Heart left ventricle (tissue), 16 donors: Measurements from ENCODE around the gene CD96. TPM values are rescaled to one million over a fixed set of nuclear protein-coding genes. Genes with fewer than 3 reads are reported as not detected.

Source experiments
- ATAC-seq, 4 donors: fragments of 200-7000 bp; cut with Tn5 transposase; one replicate each; pipeline ENCODE4 v1.9.1; 2020 to 2022; ENCODE audit warnings: moderate library complexity in 4 of 4, mild to moderate bottlenecking in 3 of 4, moderate number of reproducible peaks in 1 of 4
- DNase-seq, 5 donors: peaks; one replicate each; pipeline ENCODE4 v3.0.0-alpha.2; 2020
- H3K27ac ChIP-seq, 12 donors: fragments of 200-600 bp; sonication (generic) in 4 of 12; one replicate each; pipeline versions ENCODE4 v1.5.0 to v1.8.0; 2016 to 2022; ENCODE audit warnings: mild to moderate bottlenecking in 2 of 12
- H3K27me3 ChIP-seq, 9 donors: fragments of 200-600 bp; sonication (generic) in 2 of 9; one replicate each; pipeline versions ENCODE4 v1.5.1 to v1.8.0; 2016 to 2022; ENCODE audit warnings: mild to moderate bottlenecking in 3 of 9
- H3K36me3 ChIP-seq, 9 donors: fragments of 200-600 bp; sonication (generic) in 2 of 9; one replicate each; pipeline versions ENCODE4 v1.5.0 to v1.8.0; 2018 to 2022; ENCODE audit warnings: mild to moderate bottlenecking in 2 of 9
- H3K4me1 ChIP-seq, 12 donors: fragments of 200-600 bp; sonication (generic) in 4 of 12; one replicate each; pipeline versions ENCODE4 v1.5.0 to v1.8.0; 2016 to 2022; ENCODE audit warnings: mild to moderate bottlenecking in 3 of 12
- H3K4me3 ChIP-seq, 12 donors: fragments of 200-600 bp; sonication (generic) in 4 of 12; one replicate each; pipeline versions ENCODE4 v1.5.0 to v1.8.0; 2017 to 2022; ENCODE audit warnings: mild to moderate bottlenecking in 9 of 12, moderate library complexity in 4 of 12
- H3K9me3 ChIP-seq, 12 donors: fragments of 200-600 bp; sonication (generic) in 4 of 12; one replicate each; pipeline versions ENCODE4 v1.5.0 to v1.8.0; 2016 to 2022; ENCODE audit warnings: mild to moderate bottlenecking in 1 of 12
- CTCF ChIP-seq, 12 donors: fragments of 200-600 bp; sonication (generic) in 4 of 12; IDR thresholded peaks; one replicate each; pipeline versions ENCODE4 v1.5.0 to v1.8.0; 2018 to 2022; ENCODE audit warnings: antibody characterized with exemption in 12 of 12, mild to moderate bottlenecking in 5 of 12
- POLR2A ChIP-seq, 2 donors: fragments of 450-650 bp; IDR thresholded peaks; one replicate each; pipeline ENCODE4 v1.6.1; 2017; ENCODE audit warnings: antibody characterized with exemption in 2 of 2, mild to moderate bottlenecking in 2 of 2, moderate library complexity in 2 of 2
- WGBS, 4 donors: extraction: QIAGEN DNeasy Blood & Tissue Kit in 2 of 4; methylation state at CpG; one replicate each; pipeline versions ENCODE4 v1.1.5 to v1.1.7; 2013 to 2018; 5-methylcytosine and 5-hydroxymethylcytosine counted together
- intact Hi-C, 10 donors: fragments of 100-400 bp; cut with DNase I; formaldehyde crosslinking; loops; one replicate each; pipeline versions ENCODE4 v1.11.1 to v1.14.2; 2022
- polyA plus RNA-seq, 2 donors: library from polyadenylated mRNA; stranded (reverse); fragments of 200-250 nt; gene quantifications; one replicate each; pipeline ENCODE4 v1.2.3, GENCODE V29; 2013
- total RNA-seq, 9 donors: library from RNA; depleted of rRNA in 2 of 9; stranded (reverse); fragments of >200 nt in 2 of 9; fragmentation: NEBNext Ultra II Directional in 3 of 9; extraction: Animal tissue kit (Norgen Biotek cat#: 25700) in 3 of 9; gene quantifications; one replicate each; pipeline versions ENCODE4 v1.1.0 to v1.2.4, GENCODE V29; 2016 to 2023
- donor health status: ischemic (EF 13 %, LVEDD 7.1; RV severe dilation, severe dysfunction).
- donor health status: healthy with polysubstance abuse.
- donor health status: DM: no; HTN: yes; CAD: no.
- donor health status: DM: no; HTN: no; CAD: no.
- donor health status: ischemic (EF 25% LVEDD 6.9; RV normal size, moderate dysfunction).
- donor health status: ischemic (EF 25% LVEDD 5.7; RV mildly dilated, moderate dysfunction).
- donor health status: healthy.
- donor health status: DM: yes; HTN: yes; CAD: no.
- donor health status: ischemic (EF 35%, LVEDD 5.7; RV mildly dilated, moderate dysfunction).
- donor health status: nonischemic (EF 11% LVEDD 7.7; RV severe dilation, severe dysfunction).
- donor health status: DM: yes; HTN: yes; CAD: no.
- donor health status: PGD.
- donor health status: ischemic (EF 29% LVEDD 5.4; RV normal size, mild dysfunction).
- donor health status: nonischemic (EF 23%, LVEDD 6.1; RV moderate dilation, normal function).

CD96 gene
- total and polyA plus RNA-seq, 11 donors = 0.08 to 4.4 (median 0.28) TPM; not detected in 4

- Histone ChIP-seq H3K4me1 (peaks cover 0 to 6% (median 0%) of the 10 kb centered on the region in 12 donors), H3K27ac (no peak overlapping the region), H3K27me3 (peaks cover 0 to 4% (median 0%) of the 10 kb centered on the region in 9 donors), H3K9me3 (no peaks in the 10 kb centered on the region), H3K36me3 (no peaks in the 10 kb centered on the region), H3K4me3 (no peak overlapping the region)
- no peak for DNase-seq
- TF ChIP-seq CTCF (IDR thresholded peaks at IDR 0.05) (no peak), POLR2A (IDR thresholded peaks at IDR 0.05) (no peak)
- WGBS, 4 donors = 82 to 84% (median 83%) methylated on average over 3 of the region's 3 CpGs
- intact Hi-C loops = no loop called here
- no peak for ATAC-seq
Observed at GRCh38 chr3:111607240-111607920, 65.4 kb downstream of the CD96 start.

- DNase-seq = no peak
- Histone ChIP-seq H3K4me3 (no peak overlapping the region), H3K27me3 (no peaks in the 10 kb centered on the region), H3K36me3 (no peaks in the 10 kb centered on the region), H3K9me3 (no peaks in the 10 kb centered on the region), H3K27ac (no peak overlapping the region), H3K4me1 (peaks cover 0 to 6% (median 0%) of the 10 kb centered on the region in 12 donors)
- intact Hi-C loops = no loop called here
- 84 to 94% (median 87%) methylated on average over 2 of the region's 2 CpGs for WGBS, 4 donors
- ATAC-seq = no peak
- TF ChIP-seq CTCF (IDR thresholded peaks at IDR 0.05) = no peak
- no peak for TF ChIP-seq POLR2A (IDR thresholded peaks at IDR 0.05)
Observed at GRCh38 chr3:111608383-111608782, 66.4 kb downstream of the CD96 start.

GRCh38 chr3:111609700-111610099 is 67.7 kb downstream of the CD96 start:
- Histone ChIP-seq H3K27me3 (no peaks in the 10 kb centered on the region), H3K36me3 (no peaks in the 10 kb centered on the region), H3K4me3 (no peak overlapping the region), H3K4me1 (peaks cover 0 to 6% (median 0%) of the 10 kb centered on the region in 12 donors), H3K27ac (peak overlapping the region in 1 of 12 donors; percentile 16), H3K9me3 (no peaks in the 10 kb centered on the region)
- intact Hi-C loops = no loop called here
- no peak for DNase-seq
- ATAC-seq = no peak
- TF ChIP-seq CTCF (IDR thresholded peaks at IDR 0.05) (no peak), POLR2A (IDR thresholded peaks at IDR 0.05) (no peak)
- 76 to 86% (median 83%) methylated on average over 2 of the region's 2 CpGs for WGBS, 4 donors

GRCh38 chr3:111610189-111610588 is 68.2 kb downstream of the CD96 start:
- 64 to 82% (median 76%) methylated on average over 5 of the region's 5 CpGs for WGBS, 4 donors
- Histone ChIP-seq H3K4me3 (no peak overlapping the region), H3K9me3 (no peaks in the 10 kb centered on the region), H3K36me3 (no peaks in the 10 kb centered on the region), H3K27me3 (no peaks in the 10 kb centered on the region), H3K27ac (peak overlapping the region in 1 of 12 donors; percentile 16), H3K4me1 (peaks cover 0 to 6% (median 0%) of the 10 kb centered on the region in 12 donors)
- ATAC-seq = no peak
- TF ChIP-seq POLR2A (IDR thresholded peaks at IDR 0.05) (no peak), CTCF (IDR thresholded peaks at IDR 0.05) (no peak)
- intact Hi-C loops = no loop called here
- no peak for DNase-seq
